DMS 273 treated with DMSO at 0.1 percent for 48 hours (cell line): Measurements from ENCODE around the gene SGTA.
A peak's percentile ranks its signal among the peaks of the same experiment; 100 is the strongest.
"Not testable (repeated sequence)": the region's sequence is repeated elsewhere in the genome, so short reads cannot be mapped to it uniquely, and the experiment has no call there.

Experiments
- DNase-seq: peaks from one replicate; lab custom pipeline; 2025; lab: John Stamatoyannopoulos, UW

SGTA gene

GRCh38 chr19:2795827-2796658 is 13.0 kb upstream of the SGTA start:
- DNase-seq = no peak

GRCh38 chr19:2793577-2793976 is 10.5 kb upstream of the SGTA start:
- no peak for DNase-seq

GRCh38 chr19:2793126-2793525 is 10.1 kb upstream of the SGTA start:
- DNase-seq = no peak

- not testable (repeated sequence) for DNase-seq
Measured at GRCh38 chr19:2792666-2793065, 9.6 kb upstream of the SGTA start.

GRCh38 chr19:2791876-2792275 is 8.8 kb upstream of the SGTA start:
- no peak for DNase-seq

- DNase-seq = no peak
Measured at GRCh38 chr19:2791440-2791839, 8.4 kb upstream of the SGTA start.

- DNase-seq = no peak
Measured at GRCh38 chr19:2790557-2791271, 7.6 kb upstream of the SGTA start.

- DNase-seq = no peak
Measured at GRCh38 chr19:2790194-2790556, 7.1 kb upstream of the SGTA start.

- DNase-seq = no peak
Measured at GRCh38 chr19:2788237-2788636, 5.2 kb upstream of the SGTA start.

- no peak for DNase-seq
Measured at GRCh38 chr19:2787115-2787514, 4.0 kb upstream of the SGTA start.

- DNase-seq = peak; percentile 95
Measured at GRCh38 chr19:2785244-2785997, 2.3 kb upstream of the SGTA start, which contains the start of gene THOP1. Gene THOP1 (plus strand): TSS chr19:2785503. CDS start chr19:2785663, 160 bp downstream.

GRCh38 chr19:2783781-2784145 is 690 bp upstream of the SGTA start:
- DNase-seq = no peak

- DNase-seq = no peak
Measured at GRCh38 chr19:2782329-2782935, 641 bp downstream of the SGTA start.

GRCh38 chr19:2780284-2780683 is 2.8 kb downstream of the SGTA start:
- no peak for DNase-seq

GRCh38 chr19:2779121-2779740 is 3.8 kb downstream of the SGTA start:
- DNase-seq = no peak

- DNase-seq = no peak
Measured at GRCh38 chr19:2777952-2778683, 5.0 kb downstream of the SGTA start.

- no peak for DNase-seq
Measured at GRCh38 chr19:2775556-2776430, 7.3 kb downstream of the SGTA start.

- DNase-seq = no peak
Measured at GRCh38 chr19:2774953-2775555, 8.0 kb downstream of the SGTA start.

GRCh38 chr19:2774083-2774679 is 8.9 kb downstream of the SGTA start:
- DNase-seq = no peak
